ENCODE results near the gene GALNTL6.

GALNTL6 gene

GRCh38 chr4:172207258-172207657 is 394.1 kb downstream of the GALNTL6 start:
- DNase-seq (ENCODE audit: low read depth in 2 of 2): no peak

- no peak for DNase-seq (ENCODE audit: low read depth in 2 of 2)
These were observed 394.7 kb downstream of the GALNTL6 start for GRCh38 chr4:172207886-172208285.

GRCh38 chr4:172220679-172221078 is 407.5 kb downstream of the GALNTL6 start:
- DNase-seq (ENCODE audit: low read depth in 2 of 2): no peak

GRCh38 chr4:172225457-172225856 is 412.3 kb downstream of the GALNTL6 start:
- DNase-seq (ENCODE audit: low read depth in 2 of 2): no peak

- no peak for DNase-seq (ENCODE audit: low read depth in 2 of 2)
These were observed 419.8 kb downstream of the GALNTL6 start for GRCh38 chr4:172232966-172233365.

GRCh38 chr4:172243551-172243950 is 430.3 kb downstream of the GALNTL6 start:
- DNase-seq (ENCODE audit: low read depth in 2 of 2): no peak

GRCh38 chr4:172245516-172245915 is 432.3 kb downstream of the GALNTL6 start:
- no peak for DNase-seq (ENCODE audit: low read depth in 2 of 2)

GRCh38 chr4:172253409-172253808 is 440.2 kb downstream of the GALNTL6 start:
- DNase-seq (ENCODE audit: low read depth in 2 of 2): no peak

- DNase-seq (ENCODE audit: low read depth in 2 of 2): no peak
These were observed 443.6 kb downstream of the GALNTL6 start for GRCh38 chr4:172256820-172257219.

- DNase-seq (ENCODE audit: low read depth in 2 of 2): no peak
These were observed 457.2 kb downstream of the GALNTL6 start for GRCh38 chr4:172270397-172270796.

GRCh38 chr4:172287117-172287516 is 473.9 kb downstream of the GALNTL6 start:
- DNase-seq (ENCODE audit: low read depth in 2 of 2): no peak

GRCh38 chr4:172305698-172306097 is 492.5 kb downstream of the GALNTL6 start:
- no peak for DNase-seq (ENCODE audit: low read depth in 2 of 2)

- no peak for DNase-seq (ENCODE audit: low read depth in 2 of 2)
These were observed 494.9 kb downstream of the GALNTL6 start for GRCh38 chr4:172308078-172308477.

GRCh38 chr4:172311682-172312081 is 498.5 kb downstream of the GALNTL6 start:
- no peak for DNase-seq (ENCODE audit: low read depth in 2 of 2)

- no peak for DNase-seq (ENCODE audit: low read depth in 2 of 2)
These were observed 510.1 kb downstream of the GALNTL6 start for GRCh38 chr4:172323288-172323687.

- DNase-seq (ENCODE audit: low read depth in 2 of 2): no peak
These were observed 531.2 kb downstream of the GALNTL6 start for GRCh38 chr4:172344308-172344938.

- no peak for DNase-seq (ENCODE audit: low read depth in 2 of 2)
These were observed 535.2 kb downstream of the GALNTL6 start for GRCh38 chr4:172348426-172348825.

GRCh38 chr4:172352356-172352755 is 539.2 kb downstream of the GALNTL6 start:
- no peak for DNase-seq (ENCODE audit: low read depth in 2 of 2)

- no peak for DNase-seq (ENCODE audit: low read depth in 2 of 2)
These were observed 542.8 kb downstream of the GALNTL6 start for GRCh38 chr4:172356016-172356415.

- DNase-seq (ENCODE audit: low read depth in 2 of 2): no peak
These were observed 543.9 kb downstream of the GALNTL6 start for GRCh38 chr4:172357006-172357540.

GRCh38 chr4:172362569-172362968 is 549.4 kb downstream of the GALNTL6 start:
- DNase-seq (ENCODE audit: low read depth in 2 of 2): no peak

GRCh38 chr4:172369471-172369959 is 556.3 kb downstream of the GALNTL6 start:
- no peak for DNase-seq (ENCODE audit: low read depth in 2 of 2)

GRCh38 chr4:172377486-172378140 is 564.4 kb downstream of the GALNTL6 start:
- no peak for DNase-seq (ENCODE audit: low read depth in 2 of 2)
